ENCODE data around the gene ZCCHC3.

Gene ZCCHC3

GRCh38 chr20:308427-309038, 11.2 kb downstream of the ZCCHC3 start:
- Histone ChIP-seq H3K27me3 (ENCODE audit: control insufficient read depth, insufficient read depth, low read length) (no peaks in the 10 kb centered on the region), H3K9ac (ENCODE audit: low read depth, low read length) (no peak overlapping the region), H3K36me3 (ENCODE audit: insufficient read depth, low read length) (no peaks in the 10 kb centered on the region), H3K4me1 (ENCODE audit: control insufficient read depth, insufficient read depth, low read length) (peaks cover 16% of the 10 kb centered on the region), H3K9me3 (replicated peaks; ENCODE audit: low read length) (no peaks in the 10 kb centered on the region), H3K4me3 (ENCODE audit: low read length) (no peak overlapping the region), H3K4me2 (ENCODE audit: low read length) (no peak overlapping the region)

GRCh38 chr20:309306-309840, 12.0 kb downstream of the ZCCHC3 start:
- H3K9ac ChIP-seq (ENCODE audit: low read depth, low read length) = peak overlapping the region; percentile 78
- H3K27me3 ChIP-seq (ENCODE audit: control insufficient read depth, insufficient read depth, low read length) = no peaks in the 10 kb centered on the region
- H3K9me3 ChIP-seq (replicated peaks; ENCODE audit: low read length) = no peaks in the 10 kb centered on the region
- no peaks in the 10 kb centered on the region for H3K36me3 ChIP-seq (ENCODE audit: insufficient read depth, low read length)
- H3K4me1 ChIP-seq (ENCODE audit: control insufficient read depth, insufficient read depth, low read length) = peaks cover 23% of the 10 kb centered on the region
- peak overlapping the region; percentile 69 for H3K4me3 ChIP-seq (ENCODE audit: low read length)
- peak overlapping the region; percentile 84 for H3K4me2 ChIP-seq (ENCODE audit: low read length)

GRCh38 chr20:309841-310644, 12.7 kb downstream of the ZCCHC3 start:
- Histone ChIP-seq H3K4me2 (ENCODE audit: low read length) (peak overlapping the region; percentile 84), H3K9me3 (replicated peaks; ENCODE audit: low read length) (no peaks in the 10 kb centered on the region), H3K36me3 (ENCODE audit: insufficient read depth, low read length) (no peaks in the 10 kb centered on the region), H3K27me3 (ENCODE audit: control insufficient read depth, insufficient read depth, low read length) (no peaks in the 10 kb centered on the region), H3K4me1 (ENCODE audit: control insufficient read depth, insufficient read depth, low read length) (peaks cover 23% of the 10 kb centered on the region), H3K9ac (ENCODE audit: low read depth, low read length) (peak overlapping the region; percentile 78), H3K4me3 (ENCODE audit: low read length) (peak overlapping the region; percentile 69)

- H3K27me3 ChIP-seq (ENCODE audit: control insufficient read depth, insufficient read depth, low read length) = no peaks in the 10 kb centered on the region
- no peak overlapping the region for H3K9ac ChIP-seq (ENCODE audit: low read depth, low read length)
- peak overlapping the region; percentile 68 for H3K4me2 ChIP-seq (ENCODE audit: low read length)
- peaks cover 23% of the 10 kb centered on the region for H3K4me1 ChIP-seq (ENCODE audit: control insufficient read depth, insufficient read depth, low read length)
- H3K36me3 ChIP-seq (ENCODE audit: insufficient read depth, low read length) = no peaks in the 10 kb centered on the region
- H3K4me3 ChIP-seq (ENCODE audit: low read length) = no peak overlapping the region
- H3K9me3 ChIP-seq (replicated peaks; ENCODE audit: low read length) = no peaks in the 10 kb centered on the region
Measured at GRCh38 chr20:310645-311044, 13.3 kb downstream of the ZCCHC3 start.

- no peak overlapping the region for H3K4me3 ChIP-seq (ENCODE audit: low read length)
- no peak overlapping the region for H3K4me2 ChIP-seq (ENCODE audit: low read length)
- H3K4me1 ChIP-seq (ENCODE audit: control insufficient read depth, insufficient read depth, low read length) = peaks cover 23% of the 10 kb centered on the region
- no peaks in the 10 kb centered on the region for H3K9me3 ChIP-seq (replicated peaks; ENCODE audit: low read length)
- H3K27me3 ChIP-seq (ENCODE audit: control insufficient read depth, insufficient read depth, low read length) = no peaks in the 10 kb centered on the region
- no peak overlapping the region for H3K9ac ChIP-seq (ENCODE audit: low read depth, low read length)
- H3K36me3 ChIP-seq (ENCODE audit: insufficient read depth, low read length) = no peaks in the 10 kb centered on the region
Measured at GRCh38 chr20:311609-312008, 14.2 kb downstream of the ZCCHC3 start.

GRCh38 chr20:312067-312466, 14.7 kb downstream of the ZCCHC3 start:
- no peaks in the 10 kb centered on the region for H3K9me3 ChIP-seq (replicated peaks; ENCODE audit: low read length)
- no peaks in the 10 kb centered on the region for H3K27me3 ChIP-seq (ENCODE audit: control insufficient read depth, insufficient read depth, low read length)
- no peaks in the 10 kb centered on the region for H3K36me3 ChIP-seq (ENCODE audit: insufficient read depth, low read length)
- no peak overlapping the region for H3K4me3 ChIP-seq (ENCODE audit: low read length)
- H3K9ac ChIP-seq (ENCODE audit: low read depth, low read length) = no peak overlapping the region
- peaks cover 23% of the 10 kb centered on the region for H3K4me1 ChIP-seq (ENCODE audit: control insufficient read depth, insufficient read depth, low read length)
- H3K4me2 ChIP-seq (ENCODE audit: low read length) = no peak overlapping the region

- peaks cover 23% of the 10 kb centered on the region for H3K4me1 ChIP-seq (ENCODE audit: control insufficient read depth, insufficient read depth, low read length)
- no peaks in the 10 kb centered on the region for H3K9me3 ChIP-seq (replicated peaks; ENCODE audit: low read length)
Measured at GRCh38 chr20:312866-313265, 15.5 kb downstream of the ZCCHC3 start.

GRCh38 chr20:313402-313801, 16.0 kb downstream of the ZCCHC3 start:
- Histone ChIP-seq H3K36me3 (ENCODE audit: insufficient read depth, low read length) (no peaks in the 10 kb centered on the region), H3K9me3 (replicated peaks; ENCODE audit: low read length) (no peaks in the 10 kb centered on the region), H3K4me3 (ENCODE audit: low read length) (no peak overlapping the region), H3K9ac (ENCODE audit: low read depth, low read length) (no peak overlapping the region), H3K27me3 (ENCODE audit: control insufficient read depth, insufficient read depth, low read length) (no peaks in the 10 kb centered on the region), H3K4me1 (ENCODE audit: control insufficient read depth, insufficient read depth, low read length) (peaks cover 23% of the 10 kb centered on the region), H3K4me2 (ENCODE audit: low read length) (no peak overlapping the region)

More at GRCh38 chr20:312866-313265, 15.5 kb downstream of the ZCCHC3 start:
- no peaks in the 10 kb centered on the region for H3K27me3 ChIP-seq (ENCODE audit: control insufficient read depth, insufficient read depth, low read length)
- no peaks in the 10 kb centered on the region for H3K36me3 ChIP-seq (ENCODE audit: insufficient read depth, low read length)
- H3K9ac ChIP-seq (ENCODE audit: low read depth, low read length) = no peak overlapping the region
- H3K4me2 ChIP-seq (ENCODE audit: low read length) = no peak overlapping the region
- H3K4me3 ChIP-seq (ENCODE audit: low read length) = no peak overlapping the region

GRCh38 chr20:313948-314347, 16.6 kb downstream of the ZCCHC3 start:
- no peak overlapping the region for H3K4me2 ChIP-seq (ENCODE audit: low read length)
- no peak overlapping the region for H3K4me3 ChIP-seq (ENCODE audit: low read length)
- no peaks in the 10 kb centered on the region for H3K36me3 ChIP-seq (ENCODE audit: insufficient read depth, low read length)
- no peak overlapping the region for H3K9ac ChIP-seq (ENCODE audit: low read depth, low read length)
- no peaks in the 10 kb centered on the region for H3K27me3 ChIP-seq (ENCODE audit: control insufficient read depth, insufficient read depth, low read length)
- peaks cover 23% of the 10 kb centered on the region for H3K4me1 ChIP-seq (ENCODE audit: control insufficient read depth, insufficient read depth, low read length)
- H3K9me3 ChIP-seq (replicated peaks; ENCODE audit: low read length) = no peaks in the 10 kb centered on the region

GRCh38 chr20:316316-317068, 19.1 kb downstream of the ZCCHC3 start:
- H3K27me3 ChIP-seq (ENCODE audit: control insufficient read depth, insufficient read depth, low read length) = no peaks in the 10 kb centered on the region
- H3K36me3 ChIP-seq (ENCODE audit: insufficient read depth, low read length) = no peaks in the 10 kb centered on the region
- H3K9me3 ChIP-seq (replicated peaks; ENCODE audit: low read length) = no peaks in the 10 kb centered on the region
- H3K4me3 ChIP-seq (ENCODE audit: low read length) = no peak overlapping the region
- peaks cover 7% of the 10 kb centered on the region for H3K4me1 ChIP-seq (ENCODE audit: control insufficient read depth, insufficient read depth, low read length)
- no peak overlapping the region for H3K4me2 ChIP-seq (ENCODE audit: low read length)
- no peak overlapping the region for H3K9ac ChIP-seq (ENCODE audit: low read depth, low read length)
